ENCODE data around the gene TTC23.

- TF ChIP-seq CTCF (conservative IDR thresholded peaks at IDR 0.05; ENCODE audit: low read length) (no peak), EZH2phosphoT487 (IDR thresholded peaks at IDR 0.05; ENCODE audit: borderline replicate concordance, low read depth, low read length) (no peak)
Measured at GRCh38 chr15:99172989-99173388, 76.4 kb downstream of the TTC23 start.
